ENCODE measurements around the gene OAS3. TPM values are rescaled to one million over a fixed set of nuclear protein-coding genes. Genes with fewer than 3 reads are reported as not detected.

Gene OAS3
- total RNA-seq, 1 experiment from 2014 or later = 29.5 TPM

DNA sequence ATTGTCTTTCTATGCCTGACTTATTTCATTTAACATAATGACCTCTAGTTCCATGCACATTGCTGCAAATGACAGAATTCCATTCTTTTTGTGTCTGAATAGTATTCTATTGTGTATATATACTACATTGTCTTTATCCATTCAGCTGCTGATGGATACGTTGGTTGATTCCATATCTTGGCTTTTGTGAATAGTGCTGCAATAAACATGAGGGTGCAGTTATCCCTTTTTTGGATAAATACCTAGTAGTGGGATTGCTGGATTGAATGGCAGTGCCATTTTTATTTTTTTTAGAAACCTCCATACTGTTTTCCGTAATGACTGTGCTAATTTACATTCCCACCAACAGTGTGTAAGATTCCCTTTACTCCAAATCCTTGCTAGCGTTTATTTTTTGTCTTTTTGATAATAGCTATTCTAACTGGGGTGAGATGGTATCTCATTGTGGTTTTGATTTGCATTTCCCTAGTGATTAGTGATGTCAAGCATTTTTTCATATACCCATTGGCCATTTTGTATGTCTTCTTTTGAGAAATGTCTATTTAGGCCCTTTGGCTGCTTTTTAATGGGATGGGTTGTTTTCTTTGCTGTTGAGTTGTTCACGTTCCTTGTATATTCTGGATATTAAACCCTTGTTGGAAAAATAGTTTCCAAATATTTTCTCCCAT, 42.4 kb downstream of the OAS3 start:
- Histone ChIP-seq H3K4me3 (replicated peaks in 1 of 2; ENCODE audit: low read depth in 1 of 2, low read length in 2 of 2) (no peak overlapping the region), H4K20me1 (ENCODE audit: insufficient read depth) (no peaks in the 10 kb centered on the region)
- CTCF ChIA-PET = interaction anchor here (1.7 kb wide), 1 partner anchor 13 kb away, joined by 6 read pairs; no protein-coding TSS in a partner anchor

More for the DNA sequence above, 42.4 kb downstream of the OAS3 start:
- no TSS peak for BruUV-seq (replicated peaks)
- H3K36me3 ChIP-seq (ENCODE audit: control insufficient read depth in 1 of 2, insufficient read depth in 2 of 2, low read length in 2 of 2) = no peaks in the 10 kb centered on the region
- H3K9me2 ChIP-seq (ENCODE audit: insufficient read depth) = no peaks in the 10 kb centered on the region
- ATAC-seq (no peak), DNase-seq (ENCODE audit: low read depth, low spot score) (no peak)
- intact Hi-C loops (cut with micrococcal nuclease) = no loop called here
- no peak overlapping the region for H2AFZ ChIP-seq (ENCODE audit: low read depth, low read length, poor library complexity, severe bottlenecking)
- RAD21 ChIA-PET (ENCODE audit: low non-redundant PET in 1 of 2, low total read pairs in 2 of 2, uncharacterized antibody in 2 of 2, unreplicated experiment in 2 of 2) = no interaction called here
- no peaks in the 10 kb centered on the region for H3K4me1 ChIP-seq (ENCODE audit: control insufficient read depth in 1 of 2, insufficient read depth in 2 of 2, low read length in 2 of 2)
- H3K9me3 ChIP-seq (ENCODE audit: control insufficient read depth in 1 of 2, insufficient read depth in 1 of 2, low read depth in 1 of 2, low read length in 2 of 2) = peaks cover 5 to 9% of the 10 kb centered on the region in 2 experiments; a peak in 2 of 4 replicates
- H3K27ac ChIP-seq (ENCODE audit: low read depth, low read length) = no peak overlapping the region
- H3K9ac ChIP-seq (ENCODE audit: low read length) = no peak overlapping the region
- TF ChIP-seq POLR2A (IDR thresholded peaks at IDR 0.05; ENCODE audit: borderline replicate concordance, extremely low read depth, insufficient read depth, insufficient read length) = no peak
- no peak for TF ChIP-seq POLR2AphosphoS5 (IDR thresholded peaks at IDR 0.05; ENCODE audit: low read depth, low read length)
- no peak for TF ChIP-seq EZH2 (IDR thresholded peaks at IDR 0.05)
- TF ChIP-seq FOSL1 (IDR thresholded peaks at IDR 0.05; ENCODE audit: low read depth) = no peak
- TF ChIP-seq, protein P1, sequence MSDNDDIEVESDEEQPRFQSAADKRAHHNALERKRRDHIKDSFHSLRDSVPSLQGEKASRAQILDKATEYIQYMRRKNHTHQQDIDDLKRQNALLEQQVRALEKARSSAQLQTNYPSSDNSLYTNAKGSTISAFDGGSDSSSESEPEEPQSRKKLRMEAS (IDR thresholded peaks at IDR 0.05) = no peak
- TF ChIP-seq, protein P2, sequence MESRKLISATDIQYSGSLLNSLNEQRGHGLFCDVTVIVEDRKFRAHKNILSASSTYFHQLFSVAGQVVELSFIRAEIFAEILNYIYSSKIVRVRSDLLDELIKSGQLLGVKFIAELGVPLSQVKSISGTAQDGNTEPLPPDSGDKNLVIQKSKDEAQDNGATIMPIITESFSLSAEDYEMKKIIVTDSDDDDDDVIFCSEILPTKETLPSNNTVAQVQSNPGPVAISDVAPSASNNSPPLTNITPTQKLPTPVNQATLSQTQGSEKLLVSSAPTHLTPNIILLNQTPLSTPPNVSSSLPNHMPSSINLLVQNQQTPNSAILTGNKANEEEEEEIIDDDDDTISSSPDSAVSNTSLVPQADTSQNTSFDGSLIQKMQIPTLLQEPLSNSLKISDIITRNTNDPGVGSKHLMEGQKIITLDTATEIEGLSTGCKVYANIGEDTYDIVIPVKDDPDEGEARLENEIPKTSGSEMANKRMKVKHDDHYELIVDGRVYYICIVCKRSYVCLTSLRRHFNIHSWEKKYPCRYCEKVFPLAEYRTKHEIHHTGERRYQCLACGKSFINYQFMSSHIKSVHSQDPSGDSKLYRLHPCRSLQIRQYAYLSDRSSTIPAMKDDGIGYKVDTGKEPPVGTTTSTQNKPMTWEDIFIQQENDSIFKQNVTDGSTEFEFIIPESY (IDR thresholded peaks at IDR 0.05; ENCODE audit: extremely low read depth, insufficient replicate concordance, low read length) = no peak
- TF ChIP-seq ZNF274 (IDR thresholded peaks at IDR 0.05; ENCODE audit: low read depth, low read length) = no peak
- TF ChIP-seq, protein P3, sequence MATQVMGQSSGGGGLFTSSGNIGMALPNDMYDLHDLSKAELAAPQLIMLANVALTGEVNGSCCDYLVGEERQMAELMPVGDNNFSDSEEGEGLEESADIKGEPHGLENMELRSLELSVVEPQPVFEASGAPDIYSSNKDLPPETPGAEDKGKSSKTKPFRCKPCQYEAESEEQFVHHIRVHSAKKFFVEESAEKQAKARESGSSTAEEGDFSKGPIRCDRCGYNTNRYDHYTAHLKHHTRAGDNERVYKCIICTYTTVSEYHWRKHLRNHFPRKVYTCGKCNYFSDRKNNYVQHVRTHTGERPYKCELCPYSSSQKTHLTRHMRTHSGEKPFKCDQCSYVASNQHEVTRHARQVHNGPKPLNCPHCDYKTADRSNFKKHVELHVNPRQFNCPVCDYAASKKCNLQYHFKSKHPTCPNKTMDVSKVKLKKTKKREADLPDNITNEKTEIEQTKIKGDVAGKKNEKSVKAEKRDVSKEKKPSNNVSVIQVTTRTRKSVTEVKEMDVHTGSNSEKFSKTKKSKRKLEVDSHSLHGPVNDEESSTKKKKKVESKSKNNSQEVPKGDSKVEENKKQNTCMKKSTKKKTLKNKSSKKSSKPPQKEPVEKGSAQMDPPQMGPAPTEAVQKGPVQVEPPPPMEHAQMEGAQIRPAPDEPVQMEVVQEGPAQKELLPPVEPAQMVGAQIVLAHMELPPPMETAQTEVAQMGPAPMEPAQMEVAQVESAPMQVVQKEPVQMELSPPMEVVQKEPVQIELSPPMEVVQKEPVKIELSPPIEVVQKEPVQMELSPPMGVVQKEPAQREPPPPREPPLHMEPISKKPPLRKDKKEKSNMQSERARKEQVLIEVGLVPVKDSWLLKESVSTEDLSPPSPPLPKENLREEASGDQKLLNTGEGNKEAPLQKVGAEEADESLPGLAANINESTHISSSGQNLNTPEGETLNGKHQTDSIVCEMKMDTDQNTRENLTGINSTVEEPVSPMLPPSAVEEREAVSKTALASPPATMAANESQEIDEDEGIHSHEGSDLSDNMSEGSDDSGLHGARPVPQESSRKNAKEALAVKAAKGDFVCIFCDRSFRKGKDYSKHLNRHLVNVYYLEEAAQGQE (IDR thresholded peaks at IDR 0.05; ENCODE audit: low read depth) = no peak
- TF ChIP-seq SRF (IDR thresholded peaks at IDR 0.05; ENCODE audit: low read depth) = no peak
- no peak for TF ChIP-seq EGR1 (IDR thresholded peaks at IDR 0.05; ENCODE audit: low read depth)
- TF ChIP-seq, protein P4, sequence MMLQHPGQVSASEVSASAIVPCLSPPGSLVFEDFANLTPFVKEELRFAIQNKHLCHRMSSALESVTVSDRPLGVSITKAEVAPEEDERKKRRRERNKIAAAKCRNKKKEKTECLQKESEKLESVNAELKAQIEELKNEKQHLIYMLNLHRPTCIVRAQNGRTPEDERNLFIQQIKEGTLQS (IDR thresholded peaks at IDR 0.05) = no peak
- TF ChIP-seq CBX3 (IDR thresholded peaks at IDR 0.05; ENCODE audit: low read depth) = no peak
- TF ChIP-seq EZH2phosphoT487 (IDR thresholded peaks at IDR 0.05; ENCODE audit: borderline replicate concordance) = no peak
- TF ChIP-seq SP1 (IDR thresholded peaks at IDR 0.05; ENCODE audit: low read depth) = no peak
- TF ChIP-seq, protein P5, sequence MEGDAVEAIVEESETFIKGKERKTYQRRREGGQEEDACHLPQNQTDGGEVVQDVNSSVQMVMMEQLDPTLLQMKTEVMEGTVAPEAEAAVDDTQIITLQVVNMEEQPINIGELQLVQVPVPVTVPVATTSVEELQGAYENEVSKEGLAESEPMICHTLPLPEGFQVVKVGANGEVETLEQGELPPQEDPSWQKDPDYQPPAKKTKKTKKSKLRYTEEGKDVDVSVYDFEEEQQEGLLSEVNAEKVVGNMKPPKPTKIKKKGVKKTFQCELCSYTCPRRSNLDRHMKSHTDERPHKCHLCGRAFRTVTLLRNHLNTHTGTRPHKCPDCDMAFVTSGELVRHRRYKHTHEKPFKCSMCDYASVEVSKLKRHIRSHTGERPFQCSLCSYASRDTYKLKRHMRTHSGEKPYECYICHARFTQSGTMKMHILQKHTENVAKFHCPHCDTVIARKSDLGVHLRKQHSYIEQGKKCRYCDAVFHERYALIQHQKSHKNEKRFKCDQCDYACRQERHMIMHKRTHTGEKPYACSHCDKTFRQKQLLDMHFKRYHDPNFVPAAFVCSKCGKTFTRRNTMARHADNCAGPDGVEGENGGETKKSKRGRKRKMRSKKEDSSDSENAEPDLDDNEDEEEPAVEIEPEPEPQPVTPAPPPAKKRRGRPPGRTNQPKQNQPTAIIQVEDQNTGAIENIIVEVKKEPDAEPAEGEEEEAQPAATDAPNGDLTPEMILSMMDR (IDR thresholded peaks at IDR 0.05 in 2 of 3, conservative IDR thresholded peaks at IDR 0.05 in 1 of 3; ENCODE audit: borderline replicate concordance in 1 of 3, insufficient read depth in 1 of 3, low read depth in 2 of 3, low read length in 2 of 3) = no peak
- no peak for TF ChIP-seq CEBPB (IDR thresholded peaks at IDR 0.05; ENCODE audit: low read depth)
- TF ChIP-seq JUND (IDR thresholded peaks at IDR 0.05) = no peak
- no peak for TF ChIP-seq RAD21 (IDR thresholded peaks at IDR 0.05; ENCODE audit: low read depth)
- POLR2A ChIA-PET = no interaction called here
- H3K4me2 ChIP-seq (ENCODE audit: low read length) = no peak overlapping the region
- no peaks in the 10 kb centered on the region for H3K27me3 ChIP-seq (ENCODE audit: insufficient read depth, low read length)
- H3K79me2 ChIP-seq (ENCODE audit: insufficient read depth, low read length) = no peaks in the 10 kb centered on the region
